HepG2 (cell line): ENCODE data around the gene F7. TPM values are rescaled to one million over a fixed set of nuclear protein-coding genes. Genes with fewer than 3 reads are reported as not detected.
A peak's percentile ranks its signal among the peaks of the same experiment; 100 is the strongest.

Experiments used
- ATF4 ChIP-seq, 2 experiments: fragments of 450-650 bp in 1 of 2; sonication (generic) in 1 of 2; formaldehyde crosslinking; IDR thresholded peaks; 2 replicates each; pipeline versions ENCODE4 v1.5.0 to v1.8.0; 2020 to 2022; ENCODE audit warnings: mild to moderate bottlenecking in 1 of 2, missing genetic modification reagents in 1 of 2
- ATF7-NPFF ChIP-seq: sonication (generic); formaldehyde crosslinking; IDR thresholded peaks from 2 replicates; pipeline ENCODE4 v1.8.1; 2023; ENCODE audit warnings: mild to moderate bottlenecking, low read depth, missing genetic modification reagents, moderate library complexity
- CEBPB ChIP-seq: IDR thresholded peaks from 2 replicates; pipeline ENCODE4 v1.6.1; 2011; ENCODE audit warnings: low read depth, low read length, improper control_type of control experiment, borderline replicate concordance
- GLMP ChIP-seq: sonication (generic); formaldehyde crosslinking; IDR thresholded peaks from 2 replicates; pipeline ENCODE4 v1.9.0; 2021; ENCODE audit warnings: missing genetic modification reagents, mild to moderate bottlenecking, borderline replicate concordance
- HIVEP1 ChIP-seq: sonication (generic); formaldehyde crosslinking; IDR thresholded peaks from 2 replicates; pipeline ENCODE4 v1.4.0; 2020; ENCODE audit warnings: mild to moderate bottlenecking, missing genetic modification reagents
- KAT7 ChIP-seq: IDR thresholded peaks from 2 replicates; pipeline ENCODE4 v1.6.1; 2018; ENCODE audit warnings: borderline replicate concordance, missing compliant biosample characterization
- KLF15 ChIP-seq: sonication (generic); formaldehyde crosslinking; IDR thresholded peaks from 2 replicates; pipeline ENCODE4 v1.8.1; 2023; ENCODE audit warnings: borderline replicate concordance, mild to moderate bottlenecking, inconsistent platforms, missing genetic modification reagents, mixed read lengths
- MLLT10 ChIP-seq: sonication (generic); formaldehyde crosslinking; IDR thresholded peaks from 2 replicates; pipeline ENCODE4 v1.4.0; 2020; ENCODE audit warnings: missing genetic modification reagents
- MZF1 ChIP-seq: sonication (generic); formaldehyde crosslinking; IDR thresholded peaks from 2 replicates; pipeline ENCODE4 v1.8.1; 2023; ENCODE audit warnings: mild to moderate bottlenecking, missing genetic modification reagents, borderline replicate concordance
- NFATC3 ChIP-seq: sonication (generic); formaldehyde crosslinking; IDR thresholded peaks from 2 replicates; pipeline ENCODE4 v1.5.1; 2020; ENCODE audit warnings: mild to moderate bottlenecking, missing genetic modification reagents
- POGZ ChIP-seq: sonication (generic); formaldehyde crosslinking; IDR thresholded peaks from 2 replicates; pipeline ENCODE4 v1.4.0; 2020; ENCODE audit warnings: mild to moderate bottlenecking, missing genetic modification reagents
- REXO4 ChIP-seq: sonication (generic); formaldehyde crosslinking; IDR thresholded peaks from 2 replicates; pipeline ENCODE4 v1.8.0; 2022; ENCODE audit warnings: missing genetic modification reagents, mild to moderate bottlenecking, borderline replicate concordance
- SNAPC2 ChIP-seq: sonication (generic); formaldehyde crosslinking; IDR thresholded peaks from 2 replicates; pipeline ENCODE4 v1.8.1; 2022; ENCODE audit warnings: mild to moderate bottlenecking, missing genetic modification reagents
- ZBTB4 ChIP-seq: sonication (generic); formaldehyde crosslinking; IDR thresholded peaks from 2 replicates; pipeline ENCODE4 v1.4.0; 2020; ENCODE audit warnings: missing genetic modification reagents, mild to moderate bottlenecking, borderline replicate concordance
- ZEB1 ChIP-seq: IDR thresholded peaks from 2 replicates; pipeline ENCODE4 v1.6.1; 2012; ENCODE audit warnings: mild to moderate bottlenecking, low read depth, inconsistent platforms; ENCODE audit not compliant: insufficient replicate concordance
- ZNF274 ChIP-seq: sonication (generic); formaldehyde crosslinking; IDR thresholded peaks from 2 replicates; pipeline ENCODE4 v1.5.1; 2020; ENCODE audit warnings: mild to moderate bottlenecking, missing genetic modification reagents
- ZNF337 ChIP-seq: sonication (generic); formaldehyde crosslinking; IDR thresholded peaks from 2 replicates; pipeline ENCODE4 v1.5.1; 2020; ENCODE audit warnings: missing genetic modification reagents, low read depth, mild to moderate bottlenecking, borderline replicate concordance
- ZNF670 ChIP-seq: sonication (generic); formaldehyde crosslinking; IDR thresholded peaks from 2 replicates; pipeline ENCODE4 v1.8.0; 2022; ENCODE audit warnings: mild to moderate bottlenecking, missing genetic modification reagents, borderline replicate concordance
- polyA plus RNA-seq, 8 experiments: library from polyadenylated mRNA; depleted of rRNA in 3 of 8; stranded (reverse) in 7 of 8; unstranded in 1 of 8; fragments of >200 nt; fragmentation: Illumina TruSeq in 4 of 8; extraction: Trizol in 4 of 8; gene quantifications; 2 replicates each; pipeline versions ENCODE4 v1.2.1 to v1.2.3, GENCODE V29; 2011 to 2016; ENCODE audit warnings: low read depth in 4 of 8, missing spikeins in 1 of 8, mixed read lengths in 1 of 8; ENCODE audit not compliant: insufficient read depth in 1 of 8
- total RNA-seq, 5 experiments: library from RNA; depleted of rRNA; stranded (reverse); fragments of >200 nt; fragmentation: Illumina TruSeq; extraction: Trizol; gene quantifications; 2 replicates each; pipeline ENCODE4 v1.2.3, GENCODE V29; 2016; ENCODE audit warnings: low read depth in 1 of 5
- TF ChIP-seq, protein P1 (sequence below): sonication (generic); formaldehyde crosslinking; IDR thresholded peaks from 2 replicates; pipeline ENCODE4 v1.5.1; 2020; ENCODE audit warnings: missing genetic modification reagents, mild to moderate bottlenecking, borderline replicate concordance
- TF ChIP-seq, protein P2 (sequence below): sonication (generic); formaldehyde crosslinking; IDR thresholded peaks from 2 replicates; pipeline ENCODE4 v1.8.0; 2022; ENCODE audit warnings: mild to moderate bottlenecking, missing genetic modification reagents, moderate library complexity

Gene F7
- total and polyA plus RNA-seq, 2 of the 13 experiments (the other 11 are each of a cell fraction or from before 2014, with no cell fraction given) = 12.6 to 26.5 TPM

DNA sequence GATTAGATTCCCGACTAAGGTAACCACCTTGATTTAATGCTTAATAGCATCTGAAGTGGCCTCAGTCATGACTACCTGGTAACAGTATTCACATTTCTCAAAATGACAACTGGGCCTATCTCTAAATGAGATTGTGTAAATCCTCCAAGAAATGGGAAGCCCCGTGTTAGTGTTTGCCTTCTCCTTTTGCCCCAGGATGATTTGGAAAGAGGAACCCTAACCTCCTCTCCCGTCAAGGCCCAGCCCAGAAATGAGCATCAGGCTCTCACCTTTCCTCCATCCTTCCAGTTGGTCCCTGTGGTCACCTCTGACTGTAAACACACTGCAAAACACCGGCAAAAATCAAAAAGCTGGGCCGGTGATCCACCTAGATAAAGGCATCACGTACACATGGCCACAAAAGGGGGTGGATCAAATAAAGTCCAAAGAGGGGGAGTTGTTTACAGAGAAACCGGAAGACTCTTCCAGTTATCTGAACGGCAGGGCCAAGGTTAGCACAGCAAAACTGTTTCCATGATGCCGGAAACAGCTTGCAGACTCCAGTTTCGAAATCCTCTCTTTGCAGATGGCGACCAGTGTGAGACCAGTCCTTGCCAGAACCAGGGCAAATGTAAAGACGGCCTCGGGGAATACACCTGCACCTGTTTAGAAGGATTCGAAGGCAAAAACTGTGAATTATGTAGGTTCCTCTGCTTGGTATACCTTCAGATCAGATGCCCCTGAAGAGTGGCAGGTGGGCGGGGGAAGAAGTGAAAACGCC lies 33.4 kb downstream of the F7 start (continued):
- TF ChIP-seq ZNF337 = no peak
- TF ChIP-seq ZNF274 (CRISPR knock-in tag) = no peak
- no peak for TF ChIP-seq REXO4
- TF ChIP-seq CEBPB = peak; percentile 88
- 0 out of 2 replicates have a peak, but pooled peaks have one; percentile 50 for TF ChIP-seq ATF7-NPFF (CRISPR knock-in tag)
- TF ChIP-seq SNAPC2 = peak; percentile 48; the same call in 1 of the 2 replicates
- TF ChIP-seq MLLT10 (CRISPR knock-in tag) = no peak
- TF ChIP-seq, protein P1, sequence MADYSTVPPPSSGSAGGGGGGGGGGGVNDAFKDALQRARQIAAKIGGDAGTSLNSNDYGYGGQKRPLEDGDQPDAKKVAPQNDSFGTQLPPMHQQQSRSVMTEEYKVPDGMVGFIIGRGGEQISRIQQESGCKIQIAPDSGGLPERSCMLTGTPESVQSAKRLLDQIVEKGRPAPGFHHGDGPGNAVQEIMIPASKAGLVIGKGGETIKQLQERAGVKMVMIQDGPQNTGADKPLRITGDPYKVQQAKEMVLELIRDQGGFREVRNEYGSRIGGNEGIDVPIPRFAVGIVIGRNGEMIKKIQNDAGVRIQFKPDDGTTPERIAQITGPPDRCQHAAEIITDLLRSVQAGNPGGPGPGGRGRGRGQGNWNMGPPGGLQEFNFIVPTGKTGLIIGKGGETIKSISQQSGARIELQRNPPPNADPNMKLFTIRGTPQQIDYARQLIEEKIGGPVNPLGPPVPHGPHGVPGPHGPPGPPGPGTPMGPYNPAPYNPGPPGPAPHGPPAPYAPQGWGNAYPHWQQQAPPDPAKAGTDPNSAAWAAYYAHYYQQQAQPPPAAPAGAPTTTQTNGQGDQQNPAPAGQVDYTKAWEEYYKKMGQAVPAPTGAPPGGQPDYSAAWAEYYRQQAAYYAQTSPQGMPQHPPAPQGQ (CRISPR knock-in tag) = 0 out of 2 replicates have a peak, but pooled peaks have one; percentile 16
- TF ChIP-seq, protein P2, sequence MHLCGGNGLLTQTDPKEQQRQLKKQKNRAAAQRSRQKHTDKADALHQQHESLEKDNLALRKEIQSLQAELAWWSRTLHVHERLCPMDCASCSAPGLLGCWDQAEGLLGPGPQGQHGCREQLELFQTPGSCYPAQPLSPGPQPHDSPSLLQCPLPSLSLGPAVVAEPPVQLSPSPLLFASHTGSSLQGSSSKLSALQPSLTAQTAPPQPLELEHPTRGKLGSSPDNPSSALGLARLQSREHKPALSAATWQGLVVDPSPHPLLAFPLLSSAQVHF (CRISPR knock-in tag) = no peak
- TF ChIP-seq ZBTB4 (CRISPR knock-in tag) = peak; percentile 56; the same call in 1 of the 2 replicates
- TF ChIP-seq POGZ (CRISPR knock-in tag) = peak; percentile 81
- peak; percentile 86; the same call in 1 of the 2 replicates for TF ChIP-seq KLF15 (CRISPR knock-in tag)
- peak; percentile 89 for TF ChIP-seq ZEB1
- TF ChIP-seq MZF1 (CRISPR knock-in tag) = no peak
- no peak for TF ChIP-seq GLMP (CRISPR knock-in tag)
- peak; percentile 48; the same call in 1 of the 2 replicates for TF ChIP-seq KAT7 (CRISPR knock-in tag)
- peak; percentile 97 for TF ChIP-seq ZNF670 (CRISPR knock-in tag)
- no peak for TF ChIP-seq NFATC3 (CRISPR knock-in tag)
- peak in 1 of 2 experiments; percentile 14; a peak in 2 of 4 replicates for TF ChIP-seq ATF4 (CRISPR knock-in tag; IDR thresholded peaks at IDR 0.05)
- TF ChIP-seq HIVEP1 (CRISPR knock-in tag) = peak; percentile 78
